ENCODE results near the gene SLC22A2. TPM values are rescaled to one million over a fixed set of nuclear protein-coding genes. Genes with fewer than 3 reads are reported as not detected.
"Not testable (repeated sequence)": the region's sequence is repeated elsewhere in the genome, so short reads cannot be mapped to it uniquely, and the experiment has no call there.

SLC22A2 gene
- total RNA-seq, 2 experiments from 2014 or later: not detected

GRCh38 chr6:160233950-160234640 is 24.5 kb downstream of the SLC22A2 start:
- H4K20me1 ChIP-seq (ENCODE audit: insufficient read depth, low read length); H3K4me1 ChIP-seq (ENCODE audit: insufficient read depth, low read length, poor library complexity, severe bottlenecking); H3K4me3 ChIP-seq (ENCODE audit: low read depth, low read length, poor library complexity, severe bottlenecking); DNase-seq (ENCODE audit: low spot score); BruUV-seq (replicated peaks); H3K36me3 ChIP-seq (ENCODE audit: insufficient read depth, low read length); H3K79me2 ChIP-seq (ENCODE audit: insufficient read depth, low read depth, low read length); H3K27ac ChIP-seq (ENCODE audit: low read depth, low read length, poor library complexity, severe bottlenecking); H3K4me2 ChIP-seq (ENCODE audit: low read length); H3K9me2 ChIP-seq (ENCODE audit: insufficient read depth, low read length); CTCF ChIA-PET (ENCODE audit: unreplicated experiment); POLR2A ChIA-PET; intact Hi-C loops (cut with micrococcal nuclease; ENCODE audit: unreplicated experiment); H2AFZ ChIP-seq (ENCODE audit: low read length): not testable (repeated sequence)
- peaks cover 12% of the 10 kb centered on the region; the same call in 1 of the 2 replicates for H3K9me3 ChIP-seq (ENCODE audit: low read length)

GRCh38 chr6:160227769-160228161 is 30.9 kb downstream of the SLC22A2 start:
- ChIA-PET CTCF (ENCODE audit: unreplicated experiment) (no interaction called here), POLR2A (interaction anchor here (1.0 kb wide), 1 partner anchor 325 kb away, joined by 4 read pairs; no protein-coding TSS in a partner anchor)
- no peaks in the 10 kb centered on the region for H4K20me1 ChIP-seq (ENCODE audit: insufficient read depth, low read length)
- TF ChIP-seq EZH2phosphoT487 (IDR thresholded peaks at IDR 0.05; ENCODE audit: borderline replicate concordance, low read depth, low read length): no peak
- TF ChIP-seq CTCF (conservative IDR thresholded peaks at IDR 0.05; ENCODE audit: low read length): no peak
- no peaks in the 10 kb centered on the region for H3K9me2 ChIP-seq (ENCODE audit: insufficient read depth, low read length)
- H3K4me2 ChIP-seq (ENCODE audit: low read length): no peak overlapping the region
- no peaks in the 10 kb centered on the region for H3K9me3 ChIP-seq (ENCODE audit: low read length)
- H2AFZ ChIP-seq (ENCODE audit: low read length): no peak overlapping the region
- BruUV-seq (replicated peaks): no TSS peak
- no peaks in the 10 kb centered on the region for H3K4me1 ChIP-seq (ENCODE audit: insufficient read depth, low read length, poor library complexity, severe bottlenecking)
- no peak for DNase-seq (ENCODE audit: low spot score)
- H3K27ac ChIP-seq (ENCODE audit: low read depth, low read length, poor library complexity, severe bottlenecking): no peak overlapping the region
- H3K36me3 ChIP-seq (ENCODE audit: insufficient read depth, low read length): no peaks in the 10 kb centered on the region
- intact Hi-C loops (cut with micrococcal nuclease; ENCODE audit: unreplicated experiment): no loop called here
- H3K4me3 ChIP-seq (ENCODE audit: low read depth, low read length, poor library complexity, severe bottlenecking): no peak overlapping the region
- H3K79me2 ChIP-seq (ENCODE audit: insufficient read depth, low read depth, low read length): no peaks in the 10 kb centered on the region

- intact Hi-C loops (cut with micrococcal nuclease; ENCODE audit: unreplicated experiment): no loop called here
- H3K9me3 ChIP-seq (ENCODE audit: low read length): no peaks in the 10 kb centered on the region
- CTCF ChIA-PET (ENCODE audit: unreplicated experiment): no interaction called here
- TF ChIP-seq EZH2phosphoT487 (IDR thresholded peaks at IDR 0.05; ENCODE audit: borderline replicate concordance, low read depth, low read length) (no peak), CTCF (conservative IDR thresholded peaks at IDR 0.05; ENCODE audit: low read length) (no peak)
- H3K27ac ChIP-seq (ENCODE audit: low read depth, low read length, poor library complexity, severe bottlenecking): no peak overlapping the region
- no peaks in the 10 kb centered on the region for H3K9me2 ChIP-seq (ENCODE audit: insufficient read depth, low read length)
- no peak for DNase-seq (ENCODE audit: low spot score)
- no peak overlapping the region for H3K4me2 ChIP-seq (ENCODE audit: low read length)
- no peaks in the 10 kb centered on the region for H3K36me3 ChIP-seq (ENCODE audit: insufficient read depth, low read length)
- H2AFZ ChIP-seq (ENCODE audit: low read length): no peak overlapping the region
- H3K4me3 ChIP-seq (ENCODE audit: low read depth, low read length, poor library complexity, severe bottlenecking): no peak overlapping the region
- H3K79me2 ChIP-seq (ENCODE audit: insufficient read depth, low read depth, low read length): no peaks in the 10 kb centered on the region
- H4K20me1 ChIP-seq (ENCODE audit: insufficient read depth, low read length): no peaks in the 10 kb centered on the region
- BruUV-seq (replicated peaks): no TSS peak
- H3K4me1 ChIP-seq (ENCODE audit: insufficient read depth, low read length, poor library complexity, severe bottlenecking): no peaks in the 10 kb centered on the region
- POLR2A ChIA-PET: interaction anchor here (1.0 kb wide), 1 partner anchor 324 kb away, joined by 4 read pairs; no protein-coding TSS in a partner anchor
Measured at GRCh38 chr6:160227038-160227768, 31.4 kb downstream of the SLC22A2 start.

Measured in OCI-LY7 (cell line).